IMR-90 (cell line): ENCODE data around the gene GALNT9. TPM values are rescaled to one million over a fixed set of nuclear protein-coding genes. Genes with fewer than 3 reads are reported as not detected.

Experiments used
- ATAC-seq: fragments of 200-7000 bp; cut with Tn5 transposase; 2 replicates; pipeline ENCODE4 v1.9.1; 2020; ENCODE audit warnings: low read depth, mild to moderate bottlenecking, moderate library complexity
- BruUV-seq: library from RNA; stranded (reverse); fragments of 400-500 nt; replicated peaks from 2 replicates; lab custom pipeline; 2021; lab: Mats Ljungman, UMichigan
- CTCF ChIA-PET: fragments of 300-600 bp; formaldehyde crosslinking; extraction: SDS; loops from one replicate; lab custom pipeline; 2021; ENCODE audit warnings: antibody characterized with exemption; lab: Yijun Ruan, JAX
- POLR2A ChIA-PET: fragments of 300-600 bp; sonication (Branson Sonifier 250); formaldehyde crosslinking; loops from one replicate; lab custom pipeline; 2022; ENCODE audit warnings: antibody characterized with exemption; ENCODE audit not compliant: unreplicated experiment; lab: Charles Lee
- DNase-seq: peaks from one replicate; pipeline ENCODE4 v3.0.0; 2013
- H2AFZ ChIP-seq: replicated peaks from 2 replicates; pipeline ENCODE3; 2013; ENCODE audit warnings: low read length, mild to moderate bottlenecking; ENCODE audit not compliant: poor library complexity
- H2AK5ac ChIP-seq: 2 replicates; pipeline ENCODE4 v1.6.1; 2013; ENCODE audit warnings: low read depth, low read length, inconsistent platforms
- H2AK9ac ChIP-seq: replicated peaks from 2 replicates; pipeline ENCODE3; 2013; ENCODE audit warnings: mild to moderate bottlenecking, low read depth, low read length, moderate library complexity; ENCODE audit not compliant: poor library complexity
- H2BK120ac ChIP-seq: 2 replicates; pipeline ENCODE4 v1.6.1; 2013; ENCODE audit warnings: low read depth, low read length, inconsistent platforms
- H2BK15ac ChIP-seq: 3 replicates; pipeline ENCODE4 v1.6.1; 2013; ENCODE audit warnings: low read depth, low read length, inconsistent platforms
- H2BK20ac ChIP-seq: 2 replicates; pipeline ENCODE4 v1.6.1; 2013; ENCODE audit warnings: low read depth, mild to moderate bottlenecking, inconsistent platforms, low read length, moderate library complexity
- H2BK5ac ChIP-seq: 2 replicates; pipeline ENCODE4 v1.6.1; 2013; ENCODE audit warnings: mild to moderate bottlenecking, low read depth, low read length, inconsistent platforms; ENCODE audit not compliant: poor library complexity, severe bottlenecking
- H3K14ac ChIP-seq: replicated peaks from 2 replicates; pipeline ENCODE4 v1.6.1; 2013; ENCODE audit warnings: low read depth, low read length, inconsistent platforms
- H3K18ac ChIP-seq: 2 replicates; pipeline ENCODE4 v1.6.1; 2013; ENCODE audit warnings: low read depth, low read length, control low read depth
- H3K23ac ChIP-seq: 2 replicates; pipeline ENCODE4 v1.6.1; 2013; ENCODE audit warnings: low read depth, low read length, inconsistent platforms
- H3K27ac ChIP-seq: 2 replicates; pipeline ENCODE4 v1.5.1; 2013; ENCODE audit warnings: mild to moderate bottlenecking, control low read depth, low read length; ENCODE audit not compliant: insufficient read depth
- H3K27me3 ChIP-seq: 2 replicates; pipeline ENCODE4 v1.6.1; 2013; ENCODE audit warnings: low read length; ENCODE audit not compliant: control insufficient read depth, insufficient read depth
- H3K36me3 ChIP-seq: 2 replicates; pipeline ENCODE4 v1.6.1; 2013; ENCODE audit warnings: low read length, mixed read lengths; ENCODE audit not compliant: control insufficient read depth, insufficient read depth
- H3K4ac ChIP-seq: 2 replicates; pipeline ENCODE4 v1.6.1; 2013; ENCODE audit warnings: low read depth, low read length, inconsistent platforms
- H3K4me1 ChIP-seq: 2 replicates; pipeline ENCODE4 v1.6.1; 2013; ENCODE audit warnings: low read length, mixed read lengths; ENCODE audit not compliant: control insufficient read depth, insufficient read depth
- H3K4me2 ChIP-seq: 2 replicates; pipeline ENCODE4 v1.6.1; 2013; ENCODE audit warnings: low read depth, mild to moderate bottlenecking, control low read depth, low read length, moderate library complexity
- H3K4me3 ChIP-seq: 2 replicates; pipeline ENCODE4 v1.5.1; 2013; ENCODE audit warnings: low read depth, mild to moderate bottlenecking, control low read depth, low read length, moderate library complexity; ENCODE audit not compliant: insufficient read depth
- H3K56ac ChIP-seq: 2 replicates; pipeline ENCODE4 v1.6.1; 2013; ENCODE audit warnings: low read length, inconsistent platforms; ENCODE audit not compliant: insufficient read depth; ENCODE audit errors: extremely low read depth
- H3K79me1 ChIP-seq, 2 experiments: 2 replicates each; pipeline ENCODE4 v1.6.1; 2013; ENCODE audit warnings: low read length in 2 of 2, inconsistent platforms in 1 of 2, low read depth in 1 of 2
- H3K9ac ChIP-seq: 2 replicates; pipeline ENCODE4 v1.6.1; 2013; ENCODE audit warnings: low read depth, low read length, control low read depth
- H3K9me1 ChIP-seq: 2 replicates; pipeline ENCODE4 v1.6.1; 2013; ENCODE audit warnings: low read length, inconsistent platforms; ENCODE audit not compliant: insufficient read depth
- H3K9me3 ChIP-seq: 2 replicates; pipeline ENCODE4 v1.6.1; 2013; ENCODE audit warnings: low read length; ENCODE audit not compliant: control insufficient read depth, insufficient read depth
- H4K20me1 ChIP-seq: 2 replicates; pipeline ENCODE4 v1.6.1; 2013; ENCODE audit warnings: low read length, inconsistent platforms; ENCODE audit not compliant: insufficient read depth
- H4K5ac ChIP-seq: 2 replicates; pipeline ENCODE4 v1.6.1; 2013; ENCODE audit warnings: mild to moderate bottlenecking, low read depth, low read length, control low read depth
- H4K8ac ChIP-seq, 2 experiments: 2 replicates each; pipeline ENCODE4 v1.6.1; 2013; ENCODE audit warnings: low read depth in 2 of 2, low read length in 2 of 2, control low read depth in 1 of 2, inconsistent platforms in 1 of 2
- H4K91ac ChIP-seq: 2 replicates; pipeline ENCODE4 v1.6.1; 2013; ENCODE audit warnings: low read depth, low read length, inconsistent platforms; ENCODE audit not compliant: insufficient read depth
- BHLHE40 ChIP-seq: fragments of 150-350 bp; IDR thresholded peaks from 2 replicates; pipeline ENCODE4 v1.6.1; 2016; ENCODE audit warnings: mild to moderate bottlenecking, low read depth, low read length
- CEBPB ChIP-seq: IDR thresholded peaks from 2 replicates; pipeline ENCODE4 v1.6.1; 2012; ENCODE audit warnings: low read depth, low read length, improper control_type of control experiment
- CHD1 ChIP-seq: IDR thresholded peaks from 2 replicates; pipeline ENCODE4 v1.6.1; 2012; ENCODE audit warnings: low read depth, low read length, improper control_type of control experiment
- CTCF ChIP-seq: conservative IDR thresholded peaks from 2 replicates; pipeline ENCODE4 v1.5.1; 2012; ENCODE audit warnings: mild to moderate bottlenecking, low read depth, low read length, improper control_type of control experiment
- ELK1 ChIP-seq: fragments of 150-350 bp; IDR thresholded peaks from 2 replicates; pipeline ENCODE4 v1.6.1; 2016; ENCODE audit warnings: low read depth, mild to moderate bottlenecking, low read length, moderate library complexity, borderline replicate concordance
- FOS ChIP-seq: fragments of 150-350 bp; IDR thresholded peaks from 2 replicates; pipeline ENCODE4 v1.6.1; 2016; ENCODE audit warnings: low read depth, low read length
- MAFK ChIP-seq: IDR thresholded peaks from 2 replicates; pipeline ENCODE4 v1.6.1; 2012; ENCODE audit warnings: low read depth, low read length, improper control_type of control experiment
- MAZ ChIP-seq: IDR thresholded peaks from 2 replicates; pipeline ENCODE4 v1.6.1; 2012; ENCODE audit warnings: low read depth, mild to moderate bottlenecking, low read length, improper control_type of control experiment, moderate library complexity, borderline replicate concordance
- MXI1 ChIP-seq: IDR thresholded peaks from 2 replicates; pipeline ENCODE4 v1.6.1; 2012; ENCODE audit warnings: low read depth, mild to moderate bottlenecking, low read length, moderate library complexity, borderline replicate concordance
- NFE2L2 ChIP-seq: fragments of 150-350 bp; IDR thresholded peaks from 2 replicates; pipeline ENCODE4 v1.6.1; 2016; ENCODE audit warnings: low read depth, mild to moderate bottlenecking, low read length
- POLR2A ChIP-seq: IDR thresholded peaks from 2 replicates; pipeline ENCODE4 v1.6.1; 2012; ENCODE audit warnings: mild to moderate bottlenecking, low read depth, low read length
- RAD21 ChIP-seq: IDR thresholded peaks from 2 replicates; pipeline ENCODE4 v1.6.1; 2012; ENCODE audit warnings: low read length, improper control_type of control experiment
- RCOR1 ChIP-seq: IDR thresholded peaks from 2 replicates; pipeline ENCODE4 v1.6.1; 2012; ENCODE audit warnings: mild to moderate bottlenecking, low read length, improper control_type of control experiment; ENCODE audit not compliant: insufficient replicate concordance
- RFX5 ChIP-seq: IDR thresholded peaks from 2 replicates; pipeline ENCODE4 v1.8.0; 2012; ENCODE audit warnings: low read depth, mild to moderate bottlenecking, low read length, moderate library complexity
- SMC3 ChIP-seq: fragments of 150-350 bp; IDR thresholded peaks from 2 replicates; pipeline ENCODE4 v1.6.1; 2016; ENCODE audit warnings: low read depth, mild to moderate bottlenecking, antibody characterized with exemption, low read length, moderate library complexity
- USF2 ChIP-seq: fragments of 150-350 bp; IDR thresholded peaks from 2 replicates; pipeline ENCODE4 v1.6.1; 2017; ENCODE audit warnings: mild to moderate bottlenecking, antibody characterized with exemption, low read length, low read depth
- WGBS, 2 experiments: methylation state at CpG; one replicate each; pipeline versions ENCODE4 v1.1.5 to v1.1.7; 2013; ENCODE audit warnings: missing lambda C conversion rate in 2 of 2; ENCODE audit not compliant: insufficient read length in 1 of 2; ENCODE audit errors: extremely low coverage in 2 of 2; 5-methylcytosine and 5-hydroxymethylcytosine counted together
- dilution Hi-C: fragments of 300-500 bp; cut with HindIII; formaldehyde crosslinking; loops from one replicate; pipeline ENCODE4 v1.14.3; 2018; ENCODE audit warnings: low sequenced_read_pairs; ENCODE audit not compliant: unreplicated experiment
- in situ Hi-C: fragments of 300-500 bp; cut with MboI; formaldehyde crosslinking; loops from 3 replicates; pipeline ENCODE4 v1.14.3; 2019; ENCODE audit warnings: low sequenced_read_pairs, inconsistent platforms, mixed read lengths
- intact Hi-C: fragments of 100-400 bp; cut with micrococcal nuclease; formaldehyde crosslinking; loops from 2 replicates; pipeline ENCODE4 v1.10.0; 2022
- polyA plus RNA-seq, 3 experiments: library from polyadenylated mRNA; depleted of rRNA; stranded (reverse); fragments of >200 nt; gene quantifications; 2 replicates each; pipeline ENCODE4 v1.2.3, GENCODE V29; 2012; ENCODE audit warnings: low replicate concordance in 1 of 3
- total RNA-seq: library from RNA; depleted of rRNA; stranded (reverse); fragments of >200 nt; gene quantifications from 2 replicates; pipeline ENCODE4 v1.2.3, GENCODE V29; 2012

The GALNT9 gene
- total and polyA plus RNA-seq, 2 of the 4 experiments (the other 2 are of a cell fraction), result under 0.01 to 0.12 TPM

GRCh38 chr12:132227782-132228475 is 101.5 kb downstream of the GALNT9 start:
- no peak overlapping the region for H3K18ac ChIP-seq
- dilution Hi-C loops (no loop called here), intact Hi-C loops (no loop called here), in situ Hi-C loops (no loop called here)
- ATAC-seq (no peak), DNase-seq (no peak)
- TF ChIP-seq BHLHE40, result no peak
- TF ChIP-seq NFE2L2, result no peak
- TF ChIP-seq FOS, result no peak
- no peak for TF ChIP-seq MXI1
- TF ChIP-seq CTCF, result no peak
- TF ChIP-seq RFX5, result no peak
- no peak for TF ChIP-seq POLR2A
- TF ChIP-seq ELK1, result no peak
- no peak for TF ChIP-seq MAFK
- TF ChIP-seq RAD21, result no peak
- no peak for TF ChIP-seq CEBPB
- no peak for TF ChIP-seq MAZ
- TF ChIP-seq USF2, result no peak
- no peak for TF ChIP-seq RCOR1
- no peak for TF ChIP-seq CHD1
- TF ChIP-seq SMC3, result no peak
- POLR2A ChIA-PET, result no interaction called here
- H2BK15ac ChIP-seq, result no peak overlapping the region
- no peak overlapping the region for H3K27ac ChIP-seq
- no peaks in the 10 kb centered on the region for H3K4me1 ChIP-seq
- no peak overlapping the region for H4K8ac ChIP-seq
- H2AK9ac ChIP-seq, result no peak overlapping the region
- H3K9me3 ChIP-seq, result peaks cover 4% of the 10 kb centered on the region; the same call in 1 of the 2 replicates
- H2BK120ac ChIP-seq, result no peak overlapping the region
- H2BK20ac ChIP-seq, result no peak overlapping the region
- no peaks in the 10 kb centered on the region for H3K36me3 ChIP-seq
- no peak overlapping the region for H3K4me3 ChIP-seq
- no peak overlapping the region for H3K14ac ChIP-seq
- H3K27me3 ChIP-seq, result peaks cover 5% of the 10 kb centered on the region; the same call in 1 of the 2 replicates
- H4K5ac ChIP-seq, result no peak overlapping the region
- no peak overlapping the region for H3K9ac ChIP-seq
- H3K79me1 ChIP-seq, result no peaks in the 10 kb centered on the region
- no peak overlapping the region for H3K23ac ChIP-seq
- no peaks in the 10 kb centered on the region for H4K20me1 ChIP-seq
- 100% methylated on average over 1 of the region's 26 CpGs; no CpG with 5 or more reads in 1 of the 2 experiments for WGBS, 2 experiments
- H3K4me2 ChIP-seq, result no peak overlapping the region
- H3K4ac ChIP-seq, result no peak overlapping the region
- no peak overlapping the region for H2AFZ ChIP-seq
- H3K9me1 ChIP-seq, result no peaks in the 10 kb centered on the region
- CTCF ChIA-PET, result no interaction called here
- H4K91ac ChIP-seq, result no peak overlapping the region
- H2BK5ac ChIP-seq, result no peak overlapping the region
- no TSS peak for BruUV-seq
- H3K56ac ChIP-seq, result no peak overlapping the region
- H2AK5ac ChIP-seq, result no peak overlapping the region
